NCI-H1105 treated with DMSO at 0.1 percent for 48 hours (cell line): ENCODE results near the gene UCN3.

Experiments used
- DNase-seq: peaks from one replicate; lab custom pipeline; 2025; lab: John Stamatoyannopoulos, UW

Gene UCN3, protein sequence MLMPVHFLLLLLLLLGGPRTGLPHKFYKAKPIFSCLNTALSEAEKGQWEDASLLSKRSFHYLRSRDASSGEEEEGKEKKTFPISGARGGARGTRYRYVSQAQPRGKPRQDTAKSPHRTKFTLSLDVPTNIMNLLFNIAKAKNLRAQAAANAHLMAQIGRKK

DNA sequence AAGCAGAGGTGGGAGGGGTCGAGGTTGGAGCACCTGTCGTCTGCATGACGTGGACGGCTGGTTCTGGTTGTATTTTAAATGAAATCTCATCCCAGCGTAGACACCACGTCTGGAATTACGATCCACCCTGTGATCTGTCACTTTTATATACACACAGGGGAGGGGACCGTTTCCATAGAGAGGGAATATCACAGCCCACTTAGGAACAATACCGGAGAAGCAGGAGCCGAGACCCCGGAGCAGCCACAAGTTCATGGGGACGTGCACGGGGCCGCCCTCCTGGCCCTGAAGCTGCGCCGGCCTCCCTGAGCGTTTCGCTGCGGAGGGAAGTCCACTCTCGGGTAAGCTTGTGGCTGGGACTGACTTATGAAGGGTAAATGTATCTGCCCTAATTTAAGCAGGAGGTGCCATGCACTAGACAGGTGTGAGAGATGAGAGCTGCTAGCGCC lies at the start of gene UCN3:
TSS of gene UCN3 (plus strand) at position 77 of the 449 bp plus-strand sequence. CDS start 8,755 bp downstream, outside the sequence.
- no peak for DNase-seq

GRCh38 chr10:5317547-5318107 lies 47.1 kb upstream of the UCN3 start:
- DNase-seq, result no peak

- no peak for DNase-seq
Observed at GRCh38 chr10:5318148-5318547, 46.6 kb upstream of the UCN3 start.

DNA sequence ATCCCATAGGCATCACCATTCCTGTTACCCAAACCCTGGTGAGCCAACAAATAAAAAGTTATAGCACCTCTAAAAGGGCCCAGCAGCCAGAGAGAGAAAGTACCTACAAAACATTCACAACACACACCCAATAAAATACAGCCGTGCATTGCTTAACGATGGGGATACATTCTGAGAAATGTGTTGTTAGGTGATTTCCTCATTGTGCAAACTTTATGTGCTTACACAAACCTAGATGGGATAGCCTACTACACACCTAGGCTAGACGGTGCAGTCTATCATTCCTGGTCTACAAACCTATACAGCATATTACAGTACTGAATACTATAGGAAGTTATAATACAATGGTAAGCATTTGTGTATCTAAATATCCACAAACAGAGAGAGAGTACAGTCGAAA lies 44.9 kb upstream of the UCN3 start:
- no peak for DNase-seq

DNA sequence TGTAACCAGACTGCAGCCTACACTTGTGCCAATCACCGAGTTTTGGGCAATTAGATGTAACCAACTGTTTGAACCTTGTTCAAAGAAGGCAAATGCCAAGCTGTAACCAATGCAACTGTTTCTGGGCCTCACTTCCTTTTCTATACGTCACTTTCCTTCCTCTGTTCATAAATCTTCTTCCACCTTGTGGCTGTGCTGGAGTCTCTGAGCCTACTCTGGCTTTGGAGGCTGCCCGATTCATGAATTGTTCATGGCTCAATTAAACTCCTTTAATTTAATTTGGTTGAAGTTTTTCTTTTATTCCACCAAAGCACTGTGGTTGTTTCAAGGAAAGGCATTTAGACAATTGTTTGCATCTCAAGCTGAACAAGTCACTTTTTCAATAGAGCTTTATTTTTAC lies 43.5 kb upstream of the UCN3 start:
- no peak for DNase-seq

- no peak for DNase-seq
Observed at GRCh38 chr10:5323446-5323845, 41.3 kb upstream of the UCN3 start.

DNA sequence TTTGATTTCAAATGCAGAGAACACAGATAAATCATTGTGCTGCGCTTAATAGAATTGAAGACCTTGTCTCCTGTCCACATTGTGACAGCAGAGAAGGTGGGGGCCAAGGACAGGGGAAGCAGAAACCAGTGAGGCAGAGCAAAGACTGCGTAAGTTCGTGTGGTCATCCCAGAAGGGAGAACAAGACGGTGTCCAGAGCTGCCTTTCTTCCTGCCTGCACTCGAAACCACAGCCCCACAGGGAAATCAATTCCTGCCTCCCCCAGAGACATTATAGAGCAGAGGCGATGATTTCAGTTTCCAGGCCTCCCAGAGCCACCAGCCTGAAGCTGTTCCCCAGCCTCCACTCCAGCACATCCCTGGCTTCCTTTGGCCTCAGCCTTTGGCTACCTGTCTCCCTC lies 39.7 kb upstream of the UCN3 start:
- no peak for DNase-seq

DNA sequence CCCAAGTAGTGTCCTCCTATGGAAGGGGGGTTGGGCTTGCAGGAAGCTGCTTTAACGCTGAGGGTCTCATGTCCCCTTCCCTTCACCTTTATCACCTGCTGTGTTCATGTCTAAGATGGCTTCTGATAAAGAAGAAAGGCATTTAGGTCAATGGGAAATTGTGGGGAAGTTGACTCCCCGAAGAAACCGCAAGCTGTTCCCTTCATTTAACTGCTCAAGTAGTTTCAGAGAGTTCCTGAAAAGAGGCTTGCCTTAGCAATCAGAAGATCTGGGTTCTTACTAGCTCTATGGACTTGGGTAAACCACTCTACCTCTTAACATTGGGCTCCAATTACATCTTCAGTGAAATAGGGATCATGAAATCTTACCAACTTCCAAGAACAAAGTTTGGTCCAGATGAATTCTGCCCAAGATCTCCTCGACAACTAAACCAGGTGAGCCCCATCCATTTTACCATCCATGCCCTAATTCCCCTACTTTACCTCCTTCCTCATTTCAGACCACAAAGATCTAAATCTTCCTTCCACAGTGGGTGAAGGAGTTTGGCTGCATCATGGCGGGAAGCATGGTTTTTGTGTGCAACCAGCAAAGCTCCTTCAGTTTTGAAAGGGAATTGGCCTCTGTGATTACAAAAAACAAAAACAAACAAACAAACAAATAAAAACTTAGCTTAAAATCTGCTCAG lies 30.4 kb upstream of the UCN3 start:
- DNase-seq, result no peak

- no peak for DNase-seq
Observed at GRCh38 chr10:5338010-5338409, 26.8 kb upstream of the UCN3 start.

DNA sequence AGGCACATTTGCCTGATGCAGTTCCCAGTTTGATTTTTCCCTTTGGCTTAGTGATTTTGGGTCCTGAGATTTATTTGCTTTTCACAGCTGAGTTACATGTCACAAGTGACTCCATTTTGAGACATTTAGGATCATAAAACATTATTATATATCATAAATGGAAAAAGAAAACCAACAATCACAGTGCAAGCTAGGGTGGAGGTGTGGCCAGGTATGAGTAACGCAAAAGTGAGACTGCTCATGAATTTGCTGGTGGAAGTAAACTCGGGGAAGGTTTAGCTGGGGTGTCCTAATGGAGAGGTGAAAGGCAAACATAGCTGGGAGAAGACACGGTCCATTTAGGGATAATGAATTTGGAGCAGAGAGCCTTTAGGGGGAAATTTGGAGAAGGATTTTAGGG lies 21.7 kb upstream of the UCN3 start:
- no peak for DNase-seq

DNA sequence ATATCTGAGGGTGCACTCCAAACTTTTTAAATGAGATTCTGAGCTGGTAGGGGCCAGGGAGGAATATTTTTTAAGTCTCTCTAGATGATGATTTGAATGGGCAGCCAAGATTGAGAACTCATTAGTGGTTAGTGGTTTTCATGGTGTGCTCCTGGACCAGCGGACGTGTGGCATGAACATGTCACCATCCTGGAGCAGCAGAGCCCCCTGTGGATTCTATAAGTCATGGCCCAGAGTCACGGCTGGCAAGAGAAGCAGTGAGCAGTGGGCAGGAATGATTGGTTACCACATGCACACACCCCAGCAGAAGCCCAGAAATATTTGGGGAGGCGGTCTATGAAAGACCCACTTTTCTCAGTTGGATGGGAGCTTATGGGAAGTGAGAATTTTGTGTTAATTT lies 21.2 kb upstream of the UCN3 start:
- DNase-seq, result no peak

GRCh38 chr10:5343979-5344378 lies 20.8 kb upstream of the UCN3 start:
- no peak for DNase-seq

DNA sequence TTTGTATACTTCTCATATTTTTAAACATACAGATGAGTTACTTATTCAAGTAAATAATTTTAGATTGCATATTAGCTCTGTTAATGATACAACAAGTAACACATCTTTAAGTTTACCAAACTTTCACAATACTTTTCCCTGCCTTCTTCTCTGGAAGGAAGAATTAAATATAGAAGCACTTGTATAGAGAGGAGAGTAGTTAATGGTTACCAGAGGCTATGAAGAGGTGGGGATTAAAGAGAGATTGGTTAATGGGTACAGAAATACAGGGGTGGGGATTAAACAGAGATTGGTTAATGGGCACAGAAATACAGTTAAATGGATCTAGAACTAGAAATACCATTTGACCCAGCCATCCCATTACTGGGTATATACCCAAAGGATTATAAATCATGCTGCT lies 20.0 kb upstream of the UCN3 start:
- DNase-seq, result no peak

DNA sequence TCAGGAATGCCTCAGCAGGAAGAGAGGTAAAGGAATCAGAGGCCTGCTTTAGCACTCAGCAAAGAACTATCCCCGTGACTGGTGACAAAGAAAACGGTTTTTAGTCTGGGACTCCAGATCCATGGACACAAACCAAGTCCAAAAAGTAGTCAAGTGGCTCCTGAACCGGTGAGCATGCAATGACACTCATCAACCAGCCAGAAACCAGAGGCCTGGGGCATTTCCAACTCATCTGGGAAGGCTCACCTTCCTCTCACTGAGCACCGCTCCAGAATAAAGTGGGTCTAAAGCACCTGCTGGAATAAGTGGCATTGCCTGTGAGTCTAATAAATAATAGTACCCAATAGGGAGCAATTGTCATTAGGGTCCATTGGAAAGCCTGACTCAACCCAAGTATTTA lies 17.9 kb upstream of the UCN3 start:
- no peak for DNase-seq

DNA sequence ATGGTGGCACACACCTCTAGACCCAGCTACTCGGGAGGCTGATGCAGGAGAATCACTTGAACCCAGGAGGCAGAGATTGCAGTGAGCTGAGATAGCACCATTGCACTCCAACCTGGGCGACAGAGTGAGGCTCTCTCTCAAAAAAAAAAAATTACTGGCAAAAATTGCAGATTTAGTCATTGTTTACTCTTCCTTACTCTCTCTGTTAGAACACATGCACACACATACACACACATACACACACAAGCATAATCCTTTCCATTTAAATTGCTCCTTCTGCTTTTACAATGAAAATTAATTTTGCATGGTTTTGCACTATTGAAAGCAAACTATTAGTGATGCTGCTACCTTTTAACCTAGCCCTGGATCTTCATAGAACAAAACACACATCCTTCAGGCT lies 15.4 kb upstream of the UCN3 start:
- no peak for DNase-seq

DNA sequence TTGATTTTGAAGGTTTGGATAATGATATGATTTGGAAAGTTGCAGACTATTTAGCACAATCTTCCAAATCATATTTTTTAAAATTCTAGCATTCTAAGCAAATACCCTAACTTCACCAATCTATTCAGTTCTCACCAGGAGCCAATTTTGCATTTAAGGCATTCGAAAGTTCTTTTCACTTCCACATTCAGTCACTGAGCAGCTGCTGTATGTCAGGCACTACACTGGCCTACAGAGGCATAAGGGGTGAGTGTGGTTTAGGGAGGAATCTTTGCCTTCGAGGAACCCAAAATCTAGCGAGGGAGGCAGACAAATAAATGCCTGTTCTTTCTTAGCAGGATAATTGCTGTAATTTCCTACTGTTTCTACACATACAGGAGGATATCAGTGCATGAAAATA lies 10.7 kb upstream of the UCN3 start:
- no peak for DNase-seq

DNA sequence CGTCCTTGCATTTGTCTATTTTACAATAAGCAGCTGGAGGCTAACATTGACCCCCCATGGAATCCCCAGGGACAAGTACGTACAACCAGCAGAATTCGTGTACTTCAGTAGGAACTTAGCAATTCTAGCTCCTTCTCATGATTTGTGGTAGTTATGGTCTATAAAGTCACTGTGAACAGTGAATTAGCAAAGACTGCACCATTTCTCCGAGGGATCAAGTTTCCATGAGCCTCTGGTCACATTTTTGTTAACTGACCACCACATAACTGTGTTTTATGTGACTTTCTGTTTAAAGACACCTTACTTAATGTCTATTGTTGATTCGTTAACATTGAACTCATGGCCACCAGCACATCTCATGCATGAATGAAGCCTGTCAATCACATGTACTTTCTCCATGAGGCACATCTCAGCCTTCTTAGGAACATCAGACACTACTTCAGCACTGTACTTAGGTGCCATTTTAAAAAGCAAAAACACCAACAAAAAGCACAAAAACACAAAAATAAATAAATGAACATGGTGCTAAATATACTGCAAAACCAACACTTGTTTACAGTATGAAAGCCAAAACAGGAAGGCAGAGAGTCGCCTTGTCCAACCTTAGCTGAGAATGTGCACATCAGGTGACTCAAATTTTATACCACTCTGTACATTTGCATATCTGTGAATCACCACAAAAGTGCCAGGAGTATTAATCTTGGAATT lies 9.0 kb upstream of the UCN3 start:
- no peak for DNase-seq

DNA sequence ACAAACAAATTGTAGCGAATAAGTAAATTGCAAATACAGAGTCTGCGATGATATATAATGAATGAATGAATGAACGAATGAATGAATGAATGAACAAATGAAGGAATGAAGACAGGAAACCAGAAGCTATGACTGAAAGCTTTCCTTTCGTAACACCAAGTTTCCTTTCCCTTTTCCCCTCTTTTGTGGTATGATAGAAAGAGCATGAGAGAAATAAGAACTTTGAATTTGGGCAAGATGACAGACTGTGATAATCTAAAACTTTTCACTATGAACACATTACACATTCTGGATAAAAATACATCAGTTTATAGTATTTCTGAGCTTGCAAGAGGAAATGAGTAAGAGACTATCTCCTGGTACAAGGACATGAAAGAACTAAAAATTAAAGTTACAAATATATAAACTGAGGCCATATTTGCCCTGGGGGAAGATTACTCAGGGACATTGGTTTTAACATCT lies 8.4 kb upstream of the UCN3 start:
- no peak for DNase-seq

GRCh38 chr10:5360318-5360915 lies 4.3 kb upstream of the UCN3 start:
- DNase-seq, result no peak

DNA sequence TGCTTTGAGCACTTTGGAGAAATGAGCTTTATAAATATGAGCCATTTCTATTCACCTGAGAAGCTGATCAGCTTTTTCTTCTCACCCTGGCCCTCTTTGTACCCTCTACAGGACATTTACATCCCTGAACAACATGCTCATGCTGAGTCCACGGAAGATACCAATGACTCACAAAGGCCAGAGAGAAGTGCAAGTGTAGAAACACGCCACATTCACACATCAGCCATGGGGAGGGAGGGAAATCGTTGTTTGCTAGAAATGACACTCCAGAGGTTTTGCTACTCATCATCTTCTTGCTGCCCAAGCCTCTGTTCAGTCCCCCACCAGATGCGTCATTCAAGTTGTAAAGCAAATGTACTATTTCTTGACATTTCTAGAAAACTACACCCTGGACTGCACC lies 2.8 kb upstream of the UCN3 start:
- no peak for DNase-seq

GRCh38 chr10:5362873-5363272 lies 1.9 kb upstream of the UCN3 start:
- no peak for DNase-seq

- DNase-seq, result no peak
Observed at GRCh38 chr10:5364374-5364773, 392 bp upstream of the UCN3 start.

DNA sequence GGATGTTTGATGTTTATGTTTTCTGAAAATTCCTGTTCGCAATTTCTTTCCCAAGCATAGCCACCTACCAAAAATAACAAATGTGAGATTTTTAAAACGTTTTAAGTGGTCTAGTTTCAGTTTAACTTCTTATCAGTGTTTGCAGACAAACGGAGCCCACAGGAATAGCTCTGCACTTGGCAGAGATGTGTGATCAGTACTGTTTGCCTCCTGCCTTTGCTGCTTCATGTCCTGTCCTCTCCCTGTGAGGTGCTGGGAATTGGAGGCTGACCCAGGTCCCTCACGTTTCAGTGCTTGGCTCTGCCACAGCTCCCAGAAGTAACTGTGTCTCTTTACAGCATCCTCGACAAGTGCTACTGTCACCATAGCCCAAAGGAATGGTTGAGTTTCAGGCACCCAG lies 1.2 kb downstream of the UCN3 start:
- DNase-seq, result no peak
